ENCODE measurements around the gene ADAP2. TPM values are rescaled to one million over a fixed set of nuclear protein-coding genes. Genes with fewer than 3 reads are reported as not detected.

The ADAP2 gene
- total RNA-seq, 4 donors from 2014 or later = 3.0 to 15.0 (median 9.4) TPM

DNA sequence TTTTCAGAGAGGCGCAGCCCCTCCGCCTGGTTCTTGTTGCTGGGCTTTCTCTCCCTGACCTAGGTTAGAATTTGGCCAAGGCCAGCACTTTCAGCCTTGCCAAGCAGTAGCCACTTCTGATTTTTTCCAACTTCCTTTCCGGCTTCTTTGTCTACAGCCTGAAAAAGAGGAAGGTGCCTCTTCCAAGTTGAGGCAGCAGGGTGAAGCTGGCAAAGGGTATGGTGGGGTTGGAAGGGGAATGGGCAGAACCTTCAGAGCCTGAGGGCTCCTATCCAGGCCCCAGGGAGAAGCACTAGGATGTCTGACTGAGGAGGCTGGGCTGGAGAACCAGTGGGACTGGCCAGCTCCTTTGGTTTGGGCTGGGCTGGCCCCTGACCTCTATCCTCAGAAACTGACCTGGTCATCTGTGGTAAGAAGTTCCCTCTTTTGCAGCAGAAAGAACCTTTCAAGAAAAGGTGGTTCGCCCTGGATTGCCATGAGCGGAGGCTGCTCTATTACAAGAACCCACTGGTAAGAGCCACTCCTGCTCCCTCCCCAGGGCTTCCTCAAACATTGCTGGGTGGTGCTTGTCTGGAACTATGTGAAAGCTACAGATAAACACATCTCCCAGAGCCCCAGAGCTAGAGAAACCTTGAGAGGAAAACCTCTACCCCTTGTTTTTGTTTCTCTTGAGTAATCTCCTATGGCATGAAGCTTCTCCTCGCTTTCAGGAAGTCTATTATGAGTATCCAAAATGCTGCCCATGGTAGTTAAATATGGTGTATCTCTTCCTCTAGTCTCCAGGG lies 32.5 kb downstream of the ADAP2 start:
- Histone ChIP-seq H3K4me3 (no peak overlapping the region), H3K4me1 (peaks cover 4 to 23% (median 6%) of the 10 kb centered on the region in 3 donors), H3K9me3 (no peaks in the 10 kb centered on the region), H3K27ac (peak overlapping the region in 3 of 4 donors; percentile 25 to 69 (median 31)), H3K36me3 (no peaks in the 10 kb centered on the region), H3K27me3 (no peaks in the 10 kb centered on the region)
- TF ChIP-seq POLR2A (IDR thresholded peaks at IDR 0.05) = peak in 1 of 4 donors; percentile 19
- TF ChIP-seq, protein P1, sequence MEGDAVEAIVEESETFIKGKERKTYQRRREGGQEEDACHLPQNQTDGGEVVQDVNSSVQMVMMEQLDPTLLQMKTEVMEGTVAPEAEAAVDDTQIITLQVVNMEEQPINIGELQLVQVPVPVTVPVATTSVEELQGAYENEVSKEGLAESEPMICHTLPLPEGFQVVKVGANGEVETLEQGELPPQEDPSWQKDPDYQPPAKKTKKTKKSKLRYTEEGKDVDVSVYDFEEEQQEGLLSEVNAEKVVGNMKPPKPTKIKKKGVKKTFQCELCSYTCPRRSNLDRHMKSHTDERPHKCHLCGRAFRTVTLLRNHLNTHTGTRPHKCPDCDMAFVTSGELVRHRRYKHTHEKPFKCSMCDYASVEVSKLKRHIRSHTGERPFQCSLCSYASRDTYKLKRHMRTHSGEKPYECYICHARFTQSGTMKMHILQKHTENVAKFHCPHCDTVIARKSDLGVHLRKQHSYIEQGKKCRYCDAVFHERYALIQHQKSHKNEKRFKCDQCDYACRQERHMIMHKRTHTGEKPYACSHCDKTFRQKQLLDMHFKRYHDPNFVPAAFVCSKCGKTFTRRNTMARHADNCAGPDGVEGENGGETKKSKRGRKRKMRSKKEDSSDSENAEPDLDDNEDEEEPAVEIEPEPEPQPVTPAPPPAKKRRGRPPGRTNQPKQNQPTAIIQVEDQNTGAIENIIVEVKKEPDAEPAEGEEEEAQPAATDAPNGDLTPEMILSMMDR (IDR thresholded peaks at IDR 0.05) = no peak
- 74 to 89% methylated on average over 2 to 6 of the region's 6 CpGs for WGBS, 2 donors
- DNase-seq = no peak
- intact Hi-C loops (cut with DNase I) = no loop called here

DNA sequence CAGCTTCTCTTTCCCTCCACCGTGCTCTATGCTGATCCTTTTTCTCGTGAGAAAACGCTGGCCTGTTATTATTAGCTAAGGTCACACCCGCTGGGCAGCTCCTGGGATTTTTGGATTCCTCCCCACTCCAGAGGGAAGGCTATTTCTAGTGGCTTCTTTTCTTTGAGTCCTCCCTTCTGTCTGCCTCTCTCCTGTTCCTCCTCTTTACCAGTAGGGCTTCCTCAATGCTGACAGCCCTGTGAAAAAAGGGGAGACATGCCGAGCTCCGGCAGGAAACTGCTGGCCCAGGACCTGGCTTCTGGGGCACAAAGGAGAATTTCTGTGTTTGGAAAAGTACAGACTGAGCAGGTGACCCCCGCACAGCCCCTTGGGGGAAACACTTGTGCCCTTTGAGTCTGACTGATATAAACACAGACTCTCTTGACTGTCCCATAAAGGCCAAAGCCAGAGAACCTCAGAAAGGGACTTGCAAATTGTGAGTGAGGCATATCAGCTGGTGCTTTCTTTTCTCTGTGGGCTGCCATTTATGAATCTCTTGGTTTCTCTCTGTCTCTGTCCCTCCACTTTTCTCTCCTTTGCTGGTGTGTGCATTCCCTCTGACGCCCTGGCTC lies 35.1 kb downstream of the ADAP2 start:
- 41 to 47% methylated on average over 6 to 8 of the region's 8 CpGs for WGBS, 2 donors
- no peak for TF ChIP-seq POLR2A (IDR thresholded peaks at IDR 0.05)
- TF ChIP-seq, protein P1 (IDR thresholded peaks at IDR 0.05) = peak in 1 of 6 experiments; percentile 9
- H3K36me3 ChIP-seq = no peaks in the 10 kb centered on the region
- H3K9me3 ChIP-seq = no peaks in the 10 kb centered on the region
- no peaks in the 10 kb centered on the region for H3K27me3 ChIP-seq
- H3K4me1 ChIP-seq = peaks cover 4 to 13% (median 6%) of the 10 kb centered on the region in 3 donors
- H3K4me3 ChIP-seq = no peak overlapping the region
- DNase-seq = no peak
- peak overlapping the region in 3 of 4 donors; percentile 49 to 57 (median 50) for H3K27ac ChIP-seq
- intact Hi-C loops (cut with DNase I) = no loop called here

- intact Hi-C loops (cut with DNase I) = no loop called here
Measured at GRCh38 chr17:30957741-30958140, 36.0 kb downstream of the ADAP2 start.

GRCh38 chr17:30958187-30958586 lies 36.4 kb downstream of the ADAP2 start:
- intact Hi-C loops (cut with DNase I) = no loop called here
- no peaks in the 10 kb centered on the region for H3K9me3 ChIP-seq
- H3K4me3 ChIP-seq = no peak overlapping the region
- DNase-seq = no peak
- no peaks in the 10 kb centered on the region for H3K36me3 ChIP-seq
- 70 to 75% methylated on average over 7 of the region's 7 CpGs for WGBS, 2 donors
- TF ChIP-seq, protein P1 (IDR thresholded peaks at IDR 0.05) = no peak
- TF ChIP-seq POLR2A (IDR thresholded peaks at IDR 0.05) = no peak
- peak overlapping the region in 2 of 4 donors; percentile 54 to 57 for H3K27ac ChIP-seq
- peaks cover 4 to 13% (median 6%) of the 10 kb centered on the region in 3 donors for H3K4me1 ChIP-seq
- H3K27me3 ChIP-seq = no peaks in the 10 kb centered on the region

More at GRCh38 chr17:30957741-30958140, 36.0 kb downstream of the ADAP2 start:
- Histone ChIP-seq H3K27ac (peak overlapping the region in 2 of 4 donors; percentile 28 to 57), H3K36me3 (no peaks in the 10 kb centered on the region), H3K4me1 (peaks cover 4 to 13% (median 6%) of the 10 kb centered on the region in 3 donors), H3K4me3 (no peak overlapping the region), H3K27me3 (no peaks in the 10 kb centered on the region), H3K9me3 (no peaks in the 10 kb centered on the region)
- DNase-seq = no peak
- no peak for TF ChIP-seq POLR2A (IDR thresholded peaks at IDR 0.05)
- TF ChIP-seq, protein P1 (IDR thresholded peaks at IDR 0.05) = no peak
- 89 to 93% methylated on average over 4 to 5 of the region's 6 CpGs for WGBS, 2 donors
